GM23338 (cell line): ENCODE data around the gene GLRX. TPM values are rescaled to one million over a fixed set of nuclear protein-coding genes. Genes with fewer than 3 reads are reported as not detected.

Source experiments
- ATAC-seq: fragments of 200-7000 bp; cut with Tn5 transposase; 3 replicates; pipeline ENCODE4 v1.9.1; 2020
- DNase-seq: peaks from one replicate; pipeline ENCODE4 v3.0.0-alpha.2; 2015; ENCODE audit warnings: low spot score
- H2AFZ ChIP-seq: fragments of 200-600 bp; sonication (generic); 2 replicates; pipeline ENCODE4 v1.8.0; 2016; ENCODE audit warnings: antibody characterized with exemption, mild to moderate bottlenecking, moderate library complexity
- H3F3A ChIP-seq: fragments of 200-600 bp; sonication (generic); replicated peaks from 2 replicates; pipeline ENCODE4 v1.8.0; 2017; ENCODE audit warnings: antibody characterized with exemption, mixed run types, low read depth
- H3K27ac ChIP-seq: fragments of 200-600 bp; sonication (generic); 2 replicates; pipeline ENCODE4 v1.6.1; 2016; ENCODE audit warnings: low read depth
- H3K27me3 ChIP-seq: fragments of 200-600 bp; sonication (generic); 2 replicates; pipeline ENCODE4 v1.8.0; 2016; ENCODE audit warnings: mild to moderate bottlenecking, mixed run types, moderate library complexity; ENCODE audit not compliant: insufficient read depth
- H3K36me3 ChIP-seq: fragments of 200-600 bp; sonication (generic); 2 replicates; pipeline ENCODE4 v1.8.0; 2016; ENCODE audit warnings: mild to moderate bottlenecking; ENCODE audit not compliant: insufficient read depth
- H3K4me1 ChIP-seq: fragments of 200-600 bp; sonication (generic); 2 replicates; pipeline ENCODE4 v1.8.0; 2016; ENCODE audit warnings: mild to moderate bottlenecking, moderate library complexity; ENCODE audit not compliant: insufficient read depth
- H3K4me2 ChIP-seq: fragments of 200-600 bp; sonication (generic); 2 replicates; pipeline ENCODE4 v1.7.1; 2017; ENCODE audit warnings: mixed run types
- H3K4me3 ChIP-seq: fragments of 200-600 bp; sonication (generic); 2 replicates; pipeline ENCODE4 v1.6.1; 2016; ENCODE audit warnings: mixed run types
- H3K79me2 ChIP-seq: fragments of 200-600 bp; sonication (generic); replicated peaks from 2 replicates; pipeline ENCODE4 v1.8.0; 2017; ENCODE audit warnings: mild to moderate bottlenecking; ENCODE audit not compliant: insufficient read depth
- H3K9me2 ChIP-seq: fragments of 200-600 bp; sonication (generic); 2 replicates; pipeline ENCODE4 v1.8.0; 2017; ENCODE audit not compliant: insufficient read depth
- H4K20me1 ChIP-seq: fragments of 200-600 bp; sonication (generic); replicated peaks from 2 replicates; pipeline ENCODE4 v1.8.0; 2017; ENCODE audit warnings: mild to moderate bottlenecking; ENCODE audit not compliant: insufficient read depth
- H3K27ac Mint-ChIP-seq: 2 replicates; pipeline ENCODE4 v1.8.0; 2020; ENCODE audit warnings: inconsistent platforms, mild to moderate bottlenecking, moderate library complexity, mixed read lengths
- H3K27me3 Mint-ChIP-seq: 3 replicates; pipeline ENCODE4 v1.8.0; 2022; ENCODE audit warnings: low read depth, mild to moderate bottlenecking, moderate library complexity, mixed read lengths, inconsistent platforms; ENCODE audit not compliant: insufficient read depth, poor library complexity
- H3K36me3 Mint-ChIP-seq: 3 replicates; pipeline ENCODE4 v1.8.0; 2021; ENCODE audit warnings: low read depth, mild to moderate bottlenecking, inconsistent platforms, moderate library complexity, mixed read lengths
- H3K4me1 Mint-ChIP-seq: 3 replicates; pipeline ENCODE4 v1.8.0; 2020; ENCODE audit warnings: mild to moderate bottlenecking, inconsistent platforms, mixed read lengths
- H3K4me3 Mint-ChIP-seq: 3 replicates; pipeline ENCODE4 v1.8.0; 2021; ENCODE audit warnings: moderate library complexity, mild to moderate bottlenecking, inconsistent platforms, mixed read lengths
- H3K9me3 Mint-ChIP-seq: 3 replicates; pipeline ENCODE4 v1.8.0; 2020; ENCODE audit warnings: moderate library complexity, mild to moderate bottlenecking, inconsistent platforms, mixed read lengths
- CREB1 ChIP-seq: fragments of 250-450 bp; sonication (Bioruptor Pico); IDR thresholded peaks from 2 replicates; pipeline ENCODE4 v1.5.0; 2020; ENCODE audit warnings: low read depth, mild to moderate bottlenecking, moderate library complexity
- CTCF ChIP-seq, 2 experiments: fragments of 200-600 bp in 1 of 2; sonication (generic) in 1 of 2; conservative IDR thresholded peaks; 2 replicates each; pipeline versions ENCODE4 v1.5.1 to v1.6.1; 2016 to 2017; ENCODE audit warnings: antibody characterized with exemption in 2 of 2, low read depth in 2 of 2, mild to moderate bottlenecking in 2 of 2, moderate library complexity in 1 of 2
- ETS1 ChIP-seq: IDR thresholded peaks from 2 replicates; pipeline ENCODE4 v1.6.1; 2016; ENCODE audit warnings: antibody characterized with exemption
- EZH2 ChIP-seq: fragments of 200-600 bp; sonication (generic); IDR thresholded peaks from one replicate; pipeline ENCODE4 v1.8.0; 2017; ENCODE audit warnings: antibody characterized with exemption, mild to moderate bottlenecking, low read depth; ENCODE audit not compliant: unreplicated experiment
- EZH2phosphoT487 ChIP-seq: fragments of 200-600 bp; sonication (generic); IDR thresholded peaks from one replicate; pipeline ENCODE4 v1.8.1; 2018; ENCODE audit warnings: antibody characterized with exemption; ENCODE audit not compliant: unreplicated experiment
- JUNB ChIP-seq: IDR thresholded peaks from one replicate; pipeline ENCODE4 v1.6.1; 2016; ENCODE audit warnings: antibody characterized with exemption; ENCODE audit not compliant: unreplicated experiment
- NANOG ChIP-seq: IDR thresholded peaks from 2 replicates; pipeline ENCODE4 v1.6.1; 2016; ENCODE audit warnings: antibody characterized with exemption, borderline replicate concordance
- POLR2AphosphoS5 ChIP-seq: IDR thresholded peaks from 2 replicates; pipeline ENCODE4 v1.6.1; 2016; ENCODE audit warnings: antibody characterized with exemption, low read depth
- STAT1 ChIP-seq: IDR thresholded peaks from one replicate; pipeline ENCODE4 v1.6.1; 2016; ENCODE audit warnings: antibody characterized with exemption; ENCODE audit not compliant: unreplicated experiment
- ZNF114 ChIP-seq: fragments of 250-450 bp; sonication (Bioruptor Pico); IDR thresholded peaks from 2 replicates; pipeline ENCODE4 v1.5.0; 2020; ENCODE audit warnings: mild to moderate bottlenecking, moderate library complexity
- ZNF331 ChIP-seq: fragments of 250-450 bp; sonication (Bioruptor Pico); IDR thresholded peaks from 2 replicates; pipeline ENCODE4 v1.5.0; 2020; ENCODE audit warnings: low read depth, mild to moderate bottlenecking, moderate library complexity
- ZNF462 ChIP-seq: fragments of 250-450 bp; sonication (Bioruptor Pico); IDR thresholded peaks from 2 replicates; pipeline ENCODE4 v1.5.0; 2020; ENCODE audit warnings: mild to moderate bottlenecking, moderate library complexity
- polyA plus RNA-seq: library from polyadenylated mRNA; unstranded; fragments of >200 nt; fragmentation: Nextera tagmentation; extraction: Ambion mirVana; gene quantifications from 2 replicates; pipeline ENCODE4 v1.2.1, GENCODE V29; 2016
- total RNA-seq: library from RNA; depleted of rRNA; stranded (reverse); fragments of >200 nt; shearing (Covaris generic); gene quantifications from 2 replicates; pipeline ENCODE4 v1.2.3, GENCODE V29; 2014
- TF ChIP-seq, protein P1 (sequence below): IDR thresholded peaks from one replicate; pipeline ENCODE4 v1.6.1; 2018; ENCODE audit warnings: antibody characterized with exemption; ENCODE audit not compliant: unreplicated experiment

Gene GLRX
- total and polyA plus RNA-seq, 2 experiments from 2014 or later = 9.5 to 42.2 TPM

DNA sequence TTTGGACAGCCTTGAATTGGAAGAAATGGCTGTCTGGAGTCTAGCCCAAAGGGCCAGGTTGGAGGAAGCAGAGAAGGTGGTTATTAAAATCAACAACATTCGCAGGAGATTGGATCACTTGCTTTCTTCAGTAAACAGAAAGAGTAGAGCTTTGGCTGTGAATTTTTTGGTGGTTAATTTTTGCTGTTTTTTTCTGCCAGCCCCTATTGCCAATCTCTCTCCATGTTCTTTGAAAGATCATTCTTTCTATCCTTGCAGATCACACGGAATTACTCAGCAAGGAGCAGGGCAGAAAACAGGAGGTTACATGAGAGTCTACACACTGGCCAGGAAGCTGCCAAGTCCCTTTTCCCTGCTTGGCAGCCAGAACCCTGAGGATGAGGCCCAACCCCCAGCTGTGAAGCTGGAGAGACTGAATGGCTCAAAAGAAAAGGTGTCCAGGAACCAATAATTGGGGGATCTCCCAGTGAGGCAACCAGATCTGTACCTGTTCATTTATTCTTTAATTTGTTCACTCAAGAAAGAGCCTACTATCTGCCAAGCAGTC, 13.0 kb downstream of the GLRX start:
- Histone ChIP-seq H4K20me1 (no peaks in the 10 kb centered on the region), H3K4me2 (peak overlapping the region; percentile 40; the same call in 1 of the 2 replicates), H3K27ac (no peak overlapping the region), H3K4me3 (no peak overlapping the region), H2AFZ (0 out of 2 replicates have a peak overlapping the region, but pooled peaks have one; percentile 10), H3K4me1 (peaks cover 21% of the 10 kb centered on the region), H3K79me2 (no peaks in the 10 kb centered on the region), H3F3A (no peaks in the 10 kb centered on the region), H3K27me3 (no peaks in the 10 kb centered on the region), H3K36me3 (no peaks in the 10 kb centered on the region), H3K9me2 (no peaks in the 10 kb centered on the region; the same call in 1 of the 2 replicates)
- Mint-ChIP-seq H3K4me1 (peaks cover 46% of the 10 kb centered on the region), H3K27me3 (peaks cover 5% of the 10 kb centered on the region), H3K27ac (no peak overlapping the region), H3K4me3 (no peak overlapping the region), H3K9me3 (peaks cover 3% of the 10 kb centered on the region; the same call in 1 of the 3 replicates), H3K36me3 (no peaks in the 10 kb centered on the region; the same call in 2 of the 3 replicates)
- ATAC-seq = peak; percentile 20; the same call in 2 of the 3 replicates
- DNase-seq = no peak
- no peak for TF ChIP-seq NANOG
- TF ChIP-seq CREB1 (CRISPR knock-in tag) = no peak
- no peak for TF ChIP-seq ZNF331 (CRISPR knock-in tag)
- TF ChIP-seq, protein P1, sequence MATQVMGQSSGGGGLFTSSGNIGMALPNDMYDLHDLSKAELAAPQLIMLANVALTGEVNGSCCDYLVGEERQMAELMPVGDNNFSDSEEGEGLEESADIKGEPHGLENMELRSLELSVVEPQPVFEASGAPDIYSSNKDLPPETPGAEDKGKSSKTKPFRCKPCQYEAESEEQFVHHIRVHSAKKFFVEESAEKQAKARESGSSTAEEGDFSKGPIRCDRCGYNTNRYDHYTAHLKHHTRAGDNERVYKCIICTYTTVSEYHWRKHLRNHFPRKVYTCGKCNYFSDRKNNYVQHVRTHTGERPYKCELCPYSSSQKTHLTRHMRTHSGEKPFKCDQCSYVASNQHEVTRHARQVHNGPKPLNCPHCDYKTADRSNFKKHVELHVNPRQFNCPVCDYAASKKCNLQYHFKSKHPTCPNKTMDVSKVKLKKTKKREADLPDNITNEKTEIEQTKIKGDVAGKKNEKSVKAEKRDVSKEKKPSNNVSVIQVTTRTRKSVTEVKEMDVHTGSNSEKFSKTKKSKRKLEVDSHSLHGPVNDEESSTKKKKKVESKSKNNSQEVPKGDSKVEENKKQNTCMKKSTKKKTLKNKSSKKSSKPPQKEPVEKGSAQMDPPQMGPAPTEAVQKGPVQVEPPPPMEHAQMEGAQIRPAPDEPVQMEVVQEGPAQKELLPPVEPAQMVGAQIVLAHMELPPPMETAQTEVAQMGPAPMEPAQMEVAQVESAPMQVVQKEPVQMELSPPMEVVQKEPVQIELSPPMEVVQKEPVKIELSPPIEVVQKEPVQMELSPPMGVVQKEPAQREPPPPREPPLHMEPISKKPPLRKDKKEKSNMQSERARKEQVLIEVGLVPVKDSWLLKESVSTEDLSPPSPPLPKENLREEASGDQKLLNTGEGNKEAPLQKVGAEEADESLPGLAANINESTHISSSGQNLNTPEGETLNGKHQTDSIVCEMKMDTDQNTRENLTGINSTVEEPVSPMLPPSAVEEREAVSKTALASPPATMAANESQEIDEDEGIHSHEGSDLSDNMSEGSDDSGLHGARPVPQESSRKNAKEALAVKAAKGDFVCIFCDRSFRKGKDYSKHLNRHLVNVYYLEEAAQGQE = no peak
- TF ChIP-seq ETS1 = no peak
- TF ChIP-seq STAT1 = no peak
- no peak for TF ChIP-seq ZNF462 (CRISPR knock-in tag)
- TF ChIP-seq ZNF114 = no peak
- TF ChIP-seq POLR2AphosphoS5 = no peak
- no peak for TF ChIP-seq EZH2phosphoT487
- no peak for TF ChIP-seq CTCF (conservative IDR thresholded peaks at IDR 0.05; ENCODE audit: low read depth in 2 of 2)
- no peak for TF ChIP-seq JUNB
- TF ChIP-seq EZH2 = no peak
